ENCODE results near the gene DMAC2L. TPM values are rescaled to one million over a fixed set of nuclear protein-coding genes. Genes with fewer than 3 reads are reported as not detected.
A peak's percentile ranks its signal among the peaks of the same experiment; 100 is the strongest.

Gene DMAC2L
- total and polyA plus RNA-seq, 2 donors (not counting 1 experiment from before 2014, with no cell fraction given), result 19.0 to 40.0 TPM

DNA sequence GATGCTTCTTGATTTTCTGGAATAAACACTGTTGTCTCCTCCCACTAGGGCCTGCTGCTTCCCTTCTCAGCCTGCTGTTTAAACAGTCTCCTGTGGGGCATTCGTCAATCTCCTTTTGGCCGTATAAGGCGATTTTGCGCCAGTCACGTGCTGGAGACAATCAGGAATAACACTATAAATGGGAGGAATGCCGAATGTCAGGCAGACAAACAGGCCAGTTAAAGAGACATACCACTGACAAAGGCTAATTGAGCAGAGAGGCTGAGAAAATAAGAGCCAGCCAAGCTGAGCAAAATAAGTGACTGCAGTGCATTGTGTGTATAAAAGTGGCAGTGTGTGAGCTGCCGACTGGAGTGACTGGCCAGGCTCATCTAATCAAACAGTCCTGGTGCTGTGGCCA, 23.3 kb downstream of the DMAC2L start:
- Mint-ChIP-seq H3K4me3 (peak overlapping the region; percentile 77), H3K27ac (peak overlapping the region; percentile 81), H3K27me3 (no peaks in the 10 kb centered on the region), H3K9me3 (ENCODE audit: insufficient read depth) (no peaks in the 10 kb centered on the region), H3K4me1 (peaks cover 16% of the 10 kb centered on the region)
- Histone ChIP-seq H3K4me2 (replicated peaks; ENCODE audit: low read depth, low read length, poor library complexity, severe bottlenecking) (no peak overlapping the region), H3K27me3 (replicated peaks in 1 of 4; ENCODE audit: control extremely low read depth in 1 of 4, control insufficient read depth in 3 of 4, insufficient read depth in 4 of 4, low read length in 3 of 4) (no peaks in the 10 kb centered on the region), H2AFZ (ENCODE audit: insufficient read depth, low read depth, low read length, poor library complexity, severe bottlenecking) (peak overlapping the region; percentile 48), H3K4me1 (ENCODE audit: control insufficient read depth in 2 of 2, insufficient read depth in 2 of 2, low read length in 2 of 2) (peaks cover 11 to 12% of the 10 kb centered on the region in 2 donors), H3K27ac (ENCODE audit: low read length in 2 of 2) (peak overlapping the region in 1 of 2 donors; percentile 74), H3K9ac (ENCODE audit: low read length) (no peak overlapping the region), H3K9me3 (ENCODE audit: control extremely low read depth in 1 of 3, control insufficient read depth in 2 of 3, insufficient read depth in 1 of 3, low read length in 2 of 3) (no peaks in the 10 kb centered on the region), H4K20me1 (ENCODE audit: control insufficient read depth, insufficient read depth, low read length, poor library complexity, severe bottlenecking) (no peaks in the 10 kb centered on the region), H3K36me3 (replicated peaks in 1 of 2; ENCODE audit: control extremely low read depth in 1 of 2, control insufficient read depth in 1 of 2, extremely low read depth in 1 of 2, insufficient read depth in 2 of 2, low read length in 1 of 2) (peaks cover 9 to 23% of the 10 kb centered on the region in 2 experiments), H3K79me2 (ENCODE audit: control insufficient read depth, insufficient read depth, low read length) (no peaks in the 10 kb centered on the region), H3K4me3 (ENCODE audit: control extremely low read depth in 1 of 5, extremely low read depth in 1 of 5, insufficient read depth in 1 of 5, low read depth in 2 of 5, low read length in 4 of 5) (no peak overlapping the region)
- 86% methylated on average over 6 of the region's 7 CpGs for WGBS (ENCODE audit: insufficient coverage)
- no peak for DNase-seq
- no peak for ATAC-seq (ENCODE audit: low read depth)
- TF ChIP-seq, protein P1, sequence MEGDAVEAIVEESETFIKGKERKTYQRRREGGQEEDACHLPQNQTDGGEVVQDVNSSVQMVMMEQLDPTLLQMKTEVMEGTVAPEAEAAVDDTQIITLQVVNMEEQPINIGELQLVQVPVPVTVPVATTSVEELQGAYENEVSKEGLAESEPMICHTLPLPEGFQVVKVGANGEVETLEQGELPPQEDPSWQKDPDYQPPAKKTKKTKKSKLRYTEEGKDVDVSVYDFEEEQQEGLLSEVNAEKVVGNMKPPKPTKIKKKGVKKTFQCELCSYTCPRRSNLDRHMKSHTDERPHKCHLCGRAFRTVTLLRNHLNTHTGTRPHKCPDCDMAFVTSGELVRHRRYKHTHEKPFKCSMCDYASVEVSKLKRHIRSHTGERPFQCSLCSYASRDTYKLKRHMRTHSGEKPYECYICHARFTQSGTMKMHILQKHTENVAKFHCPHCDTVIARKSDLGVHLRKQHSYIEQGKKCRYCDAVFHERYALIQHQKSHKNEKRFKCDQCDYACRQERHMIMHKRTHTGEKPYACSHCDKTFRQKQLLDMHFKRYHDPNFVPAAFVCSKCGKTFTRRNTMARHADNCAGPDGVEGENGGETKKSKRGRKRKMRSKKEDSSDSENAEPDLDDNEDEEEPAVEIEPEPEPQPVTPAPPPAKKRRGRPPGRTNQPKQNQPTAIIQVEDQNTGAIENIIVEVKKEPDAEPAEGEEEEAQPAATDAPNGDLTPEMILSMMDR (IDR thresholded peaks at IDR 0.05), result no peak
- no peak for TF ChIP-seq EZH2 (IDR thresholded peaks at IDR 0.05; ENCODE audit: borderline replicate concordance, insufficient read depth, low read depth, low read length, poor library complexity, severe bottlenecking)
- POLR2A ChIA-PET, result interaction anchor here (0.5 to 0.7 kb wide), 3 partner anchors 70 to 612 kb away, joined by 3 to 8 read pairs (median 5); no protein-coding TSS in a partner anchor
- CTCF ChIA-PET, result interaction anchor here (1.8 to 2.0 kb wide), 2 partner anchors 14 to 17 kb away, joined by 10 to 14 read pairs; no protein-coding TSS in a partner anchor
- intact Hi-C loops (cut with micrococcal nuclease), result no loop called here

DNA sequence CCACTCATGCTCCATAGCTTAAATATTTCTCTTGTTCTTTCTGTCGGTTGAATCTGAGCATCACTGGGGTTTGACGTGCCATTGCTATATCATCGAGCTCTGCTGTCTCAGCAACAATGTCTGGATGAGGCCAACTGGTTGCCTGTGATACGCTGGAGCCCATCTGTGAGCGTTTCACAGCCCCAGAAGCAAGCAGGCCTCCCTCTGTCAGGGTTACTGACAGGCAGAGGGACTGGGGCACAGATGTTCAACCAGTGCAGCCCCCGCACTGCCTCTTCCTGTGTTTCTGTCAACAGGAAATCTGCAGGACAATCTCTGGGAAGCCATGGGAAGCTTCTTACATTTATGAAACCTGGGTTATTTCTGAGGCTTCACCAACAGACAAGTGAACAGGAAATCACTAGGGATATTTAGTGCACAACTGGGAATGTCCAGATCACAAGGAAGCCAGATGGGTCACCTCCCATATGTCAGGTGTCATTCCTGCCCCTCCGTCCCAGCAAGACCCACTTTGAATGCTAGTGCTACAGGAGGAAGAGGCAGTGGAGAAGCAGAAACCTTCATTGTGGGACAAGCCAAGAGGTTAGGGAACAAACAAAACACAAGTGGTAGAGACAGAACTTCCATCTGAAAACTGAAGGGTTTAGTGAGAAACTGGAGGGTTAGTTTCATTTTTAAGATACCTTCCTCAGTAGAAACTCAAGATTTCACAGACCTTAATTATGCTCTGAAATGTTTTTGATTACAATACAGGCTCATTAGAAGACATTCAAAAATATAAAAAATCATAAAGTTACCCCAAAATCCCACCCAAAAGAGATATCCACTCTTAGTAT, 24.1 kb downstream of the DMAC2L start:
- no peak for DNase-seq
- POLR2A ChIA-PET, result no interaction called here
- peak overlapping the region; percentile 48 for H2AFZ ChIP-seq (ENCODE audit: insufficient read depth, low read depth, low read length, poor library complexity, severe bottlenecking)

More for the DNA sequence above, 24.1 kb downstream of the DMAC2L start:
- Mint-ChIP-seq H3K4me3 (peak overlapping the region; percentile 77), H3K27me3 (no peaks in the 10 kb centered on the region), H3K9me3 (ENCODE audit: insufficient read depth) (no peaks in the 10 kb centered on the region), H3K4me1 (peaks cover 16% of the 10 kb centered on the region), H3K27ac (peak overlapping the region; percentile 81)
- Histone ChIP-seq H4K20me1 (ENCODE audit: control insufficient read depth, insufficient read depth, low read length, poor library complexity, severe bottlenecking) (no peaks in the 10 kb centered on the region), H3K36me3 (replicated peaks in 1 of 2; ENCODE audit: control extremely low read depth in 1 of 2, control insufficient read depth in 1 of 2, extremely low read depth in 1 of 2, insufficient read depth in 2 of 2, low read length in 1 of 2) (peaks cover 7 to 21% of the 10 kb centered on the region in 2 experiments), H3K79me2 (ENCODE audit: control insufficient read depth, insufficient read depth, low read length) (no peaks in the 10 kb centered on the region), H3K9me3 (ENCODE audit: control extremely low read depth in 1 of 3, control insufficient read depth in 2 of 3, insufficient read depth in 1 of 3, low read length in 2 of 3) (no peaks in the 10 kb centered on the region), H3K27me3 (replicated peaks in 1 of 4; ENCODE audit: control extremely low read depth in 1 of 4, control insufficient read depth in 3 of 4, insufficient read depth in 4 of 4, low read length in 3 of 4) (no peaks in the 10 kb centered on the region), H3K27ac (ENCODE audit: low read length in 2 of 2) (peak overlapping the region in 1 of 2 donors; percentile 74), H3K4me1 (ENCODE audit: control insufficient read depth in 2 of 2, insufficient read depth in 2 of 2, low read length in 2 of 2) (peaks cover 11 to 12% of the 10 kb centered on the region in 2 donors), H3K4me2 (replicated peaks; ENCODE audit: low read depth, low read length, poor library complexity, severe bottlenecking) (peak overlapping the region; percentile 55), H3K4me3 (ENCODE audit: control extremely low read depth in 1 of 5, extremely low read depth in 1 of 5, insufficient read depth in 1 of 5, low read depth in 2 of 5, low read length in 4 of 5) (peak overlapping the region in 2 of 5 experiments; percentile 10 to 24), H3K9ac (ENCODE audit: low read length) (peak overlapping the region; percentile 44)
- intact Hi-C loops (cut with micrococcal nuclease), result no loop called here
- no peak for ATAC-seq (ENCODE audit: low read depth)
- CTCF ChIA-PET, result interaction anchor here (0.6 to 2.0 kb wide), 3 partner anchors 15 to 265 kb away, joined by 3 to 14 read pairs (median 10); no protein-coding TSS in a partner anchor
- 15% methylated on average over 6 of the region's 7 CpGs for WGBS (ENCODE audit: insufficient coverage)
- no peak for TF ChIP-seq EZH2 (IDR thresholded peaks at IDR 0.05; ENCODE audit: borderline replicate concordance, insufficient read depth, low read depth, low read length, poor library complexity, severe bottlenecking)
- TF ChIP-seq, protein P1 (IDR thresholded peaks at IDR 0.05), result no peak
